ENCODE measurements around the gene RAD9B. TPM values are rescaled to one million over a fixed set of nuclear protein-coding genes. Genes with fewer than 3 reads are reported as not detected.
A peak's percentile ranks its signal among the peaks of the same experiment; 100 is the strongest.

RAD9B gene
- total and polyA plus RNA-seq, 2 of the 13 experiments (the other 11 are each of a cell fraction or from before 2014, with no cell fraction given), result 0.05 to 0.38 TPM

DNA sequence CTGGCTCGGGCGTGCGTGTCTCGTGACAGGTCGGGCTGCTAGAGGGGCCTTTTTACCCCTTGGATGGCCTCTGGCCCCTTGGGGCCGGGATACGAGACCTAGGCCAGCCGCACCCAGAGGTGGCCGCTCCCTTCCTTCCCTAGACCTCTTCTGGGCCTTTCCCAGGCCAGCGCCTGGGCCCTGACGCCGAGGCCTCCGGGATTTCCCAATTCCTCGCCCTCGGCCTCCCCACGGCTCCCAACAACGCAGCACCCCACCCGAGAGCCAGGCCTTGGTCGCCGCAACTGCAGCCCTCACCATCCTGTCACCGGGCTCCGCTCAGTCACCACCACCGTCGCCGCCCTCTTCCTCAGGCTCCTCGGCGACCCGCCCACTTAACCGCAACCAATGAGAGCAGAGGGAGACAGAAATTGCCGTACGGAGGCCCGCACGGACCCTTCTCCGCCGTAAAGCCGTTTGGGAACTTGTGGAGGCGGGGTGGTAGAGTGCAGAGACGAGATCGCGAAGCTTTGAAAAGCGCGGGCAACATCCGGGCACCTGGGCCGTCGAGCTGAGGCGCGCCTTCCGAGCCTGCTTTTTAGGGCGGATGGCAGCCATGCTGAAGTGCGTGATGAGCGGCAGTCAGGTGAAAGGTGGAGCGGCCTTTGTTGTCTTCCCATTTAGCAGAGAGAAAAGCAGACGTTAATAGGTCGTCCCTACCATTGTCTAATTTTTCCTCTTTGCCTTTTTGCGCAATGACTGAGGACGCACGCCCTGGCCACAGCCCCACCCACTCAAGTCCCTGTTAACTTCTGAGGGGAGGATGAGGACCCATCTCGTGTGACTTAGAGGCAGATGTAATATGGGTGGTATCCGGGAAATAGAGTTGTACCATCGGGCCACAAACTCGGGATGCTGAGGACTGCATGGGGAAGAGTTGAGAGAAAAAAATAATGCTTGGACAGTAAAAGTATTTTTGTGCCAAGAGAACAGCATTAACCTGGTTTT lies at the start of gene RAD9B, which contains the start of gene VPS29 (continued):
- TF ChIP-seq, protein P1, sequence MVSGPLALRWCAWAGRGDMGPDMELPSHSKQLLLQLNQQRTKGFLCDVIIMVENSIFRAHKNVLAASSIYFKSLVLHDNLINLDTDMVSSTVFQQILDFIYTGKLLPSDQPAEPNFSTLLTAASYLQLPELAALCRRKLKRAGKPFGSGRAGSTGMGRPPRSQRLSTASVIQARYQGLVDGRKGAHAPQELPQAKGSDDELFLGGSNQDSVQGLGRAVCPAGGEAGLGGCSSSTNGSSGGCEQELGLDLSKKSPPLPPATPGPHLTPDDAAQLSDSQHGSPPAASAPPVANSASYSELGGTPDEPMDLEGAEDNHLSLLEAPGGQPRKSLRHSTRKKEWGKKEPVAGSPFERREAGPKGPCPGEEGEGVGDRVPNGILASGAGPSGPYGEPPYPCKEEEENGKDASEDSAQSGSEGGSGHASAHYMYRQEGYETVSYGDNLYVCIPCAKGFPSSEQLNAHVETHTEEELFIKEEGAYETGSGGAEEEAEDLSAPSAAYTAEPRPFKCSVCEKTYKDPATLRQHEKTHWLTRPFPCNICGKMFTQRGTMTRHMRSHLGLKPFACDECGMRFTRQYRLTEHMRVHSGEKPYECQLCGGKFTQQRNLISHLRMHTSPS (CRISPR knock-in tag; IDR thresholded peaks at IDR 0.05; ENCODE audit: low read depth), result no peak
- TF ChIP-seq ZBTB8A (CRISPR knock-in tag; IDR thresholded peaks at IDR 0.05; ENCODE audit: borderline replicate concordance, low read depth) (peak; percentile 89; the same call in 1 of the 2 replicates), KDM3A (CRISPR knock-in tag; IDR thresholded peaks at IDR 0.05; ENCODE audit: low read depth) (peak; percentile 93; the same call in 1 of the 2 replicates), SCMH1 (CRISPR knock-in tag; IDR thresholded peaks at IDR 0.05; ENCODE audit: borderline replicate concordance) (no peak), SALL2 (CRISPR knock-in tag; IDR thresholded peaks at IDR 0.05) (peak; percentile 77; the same call in 1 of the 2 replicates), ZNF7 (CRISPR knock-in tag; IDR thresholded peaks at IDR 0.05) (no peak), ZFP36L2 (CRISPR knock-in tag; IDR thresholded peaks at IDR 0.05) (no peak), HNF4G (IDR thresholded peaks at IDR 0.05; ENCODE audit: borderline replicate concordance, low read depth, low read length) (peak; percentile 28; the same call in 1 of the 2 replicates), HNF4G (CRISPR knock-in tag; IDR thresholded peaks at IDR 0.05; ENCODE audit: borderline replicate concordance, low read depth) (no peak; the same call in 1 of the 2 replicates), GTF2F1 (IDR thresholded peaks at IDR 0.05; ENCODE audit: low read length) (peak; percentile 50; the same call in 1 of the 2 replicates), ARNT2 (CRISPR knock-in tag; IDR thresholded peaks at IDR 0.05; ENCODE audit: low read depth) (peak; percentile 97)
- TF ChIP-seq, protein P2, sequence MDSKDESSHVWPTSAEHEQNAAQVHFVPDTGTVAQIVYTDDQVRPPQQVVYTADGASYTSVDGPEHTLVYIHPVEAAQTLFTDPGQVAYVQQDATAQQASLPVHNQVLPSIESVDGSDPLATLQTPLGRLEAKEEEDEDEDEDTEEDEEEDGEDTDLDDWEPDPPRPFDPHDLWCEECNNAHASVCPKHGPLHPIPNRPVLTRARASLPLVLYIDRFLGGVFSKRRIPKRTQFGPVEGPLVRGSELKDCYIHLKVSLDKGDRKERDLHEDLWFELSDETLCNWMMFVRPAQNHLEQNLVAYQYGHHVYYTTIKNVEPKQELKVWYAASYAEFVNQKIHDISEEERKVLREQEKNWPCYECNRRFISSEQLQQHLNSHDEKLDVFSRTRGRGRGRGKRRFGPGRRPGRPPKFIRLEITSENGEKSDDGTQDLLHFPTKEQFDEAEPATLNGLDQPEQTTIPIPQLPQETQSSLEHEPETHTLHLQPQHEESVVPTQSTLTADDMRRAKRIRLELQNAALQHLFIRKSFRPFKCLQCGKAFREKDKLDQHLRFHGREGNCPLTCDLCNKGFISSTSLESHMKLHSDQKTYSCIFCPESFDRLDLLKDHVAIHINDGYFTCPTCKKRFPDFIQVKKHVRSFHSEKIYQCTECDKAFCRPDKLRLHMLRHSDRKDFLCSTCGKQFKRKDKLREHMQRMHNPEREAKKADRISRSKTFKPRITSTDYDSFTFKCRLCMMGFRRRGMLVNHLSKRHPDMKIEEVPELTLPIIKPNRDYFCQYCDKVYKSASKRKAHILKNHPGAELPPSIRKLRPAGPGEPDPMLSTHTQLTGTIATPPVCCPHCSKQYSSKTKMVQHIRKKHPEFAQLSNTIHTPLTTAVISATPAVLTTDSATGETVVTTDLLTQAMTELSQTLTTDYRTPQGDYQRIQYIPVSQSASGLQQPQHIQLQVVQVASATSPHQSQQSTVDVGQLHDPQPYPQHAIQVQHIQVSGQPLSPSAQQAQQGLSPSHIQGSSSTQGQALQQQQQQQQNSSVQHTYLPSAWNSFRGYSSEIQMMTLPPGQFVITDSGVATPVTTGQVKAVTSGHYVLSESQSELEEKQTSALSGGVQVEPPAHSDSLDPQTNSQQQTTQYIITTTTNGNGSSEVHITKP (CRISPR knock-in tag; IDR thresholded peaks at IDR 0.05; ENCODE audit: low read depth), result peak; percentile 48; the same call in 1 of the 2 replicates
- TF ChIP-seq, protein P3, sequence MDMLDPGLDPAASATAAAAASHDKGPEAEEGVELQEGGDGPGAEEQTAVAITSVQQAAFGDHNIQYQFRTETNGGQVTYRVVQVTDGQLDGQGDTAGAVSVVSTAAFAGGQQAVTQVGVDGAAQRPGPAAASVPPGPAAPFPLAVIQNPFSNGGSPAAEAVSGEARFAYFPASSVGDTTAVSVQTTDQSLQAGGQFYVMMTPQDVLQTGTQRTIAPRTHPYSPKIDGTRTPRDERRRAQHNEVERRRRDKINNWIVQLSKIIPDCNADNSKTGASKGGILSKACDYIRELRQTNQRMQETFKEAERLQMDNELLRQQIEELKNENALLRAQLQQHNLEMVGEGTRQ (IDR thresholded peaks at IDR 0.05; ENCODE audit: low read depth, low read length), result no peak
- TF ChIP-seq, protein P3 (CRISPR knock-in tag; IDR thresholded peaks at IDR 0.05; ENCODE audit: borderline replicate concordance), result no peak; the same call in 1 of the 2 replicates
- TF ChIP-seq, protein P4, sequence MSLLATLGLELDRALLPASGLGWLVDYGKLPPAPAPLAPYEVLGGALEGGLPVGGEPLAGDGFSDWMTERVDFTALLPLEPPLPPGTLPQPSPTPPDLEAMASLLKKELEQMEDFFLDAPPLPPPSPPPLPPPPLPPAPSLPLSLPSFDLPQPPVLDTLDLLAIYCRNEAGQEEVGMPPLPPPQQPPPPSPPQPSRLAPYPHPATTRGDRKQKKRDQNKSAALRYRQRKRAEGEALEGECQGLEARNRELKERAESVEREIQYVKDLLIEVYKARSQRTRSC (CRISPR knock-in tag; IDR thresholded peaks at IDR 0.05; ENCODE audit: low read depth), result peak; percentile 92; the same call in 1 of the 2 replicates
- TF ChIP-seq, protein P5, sequence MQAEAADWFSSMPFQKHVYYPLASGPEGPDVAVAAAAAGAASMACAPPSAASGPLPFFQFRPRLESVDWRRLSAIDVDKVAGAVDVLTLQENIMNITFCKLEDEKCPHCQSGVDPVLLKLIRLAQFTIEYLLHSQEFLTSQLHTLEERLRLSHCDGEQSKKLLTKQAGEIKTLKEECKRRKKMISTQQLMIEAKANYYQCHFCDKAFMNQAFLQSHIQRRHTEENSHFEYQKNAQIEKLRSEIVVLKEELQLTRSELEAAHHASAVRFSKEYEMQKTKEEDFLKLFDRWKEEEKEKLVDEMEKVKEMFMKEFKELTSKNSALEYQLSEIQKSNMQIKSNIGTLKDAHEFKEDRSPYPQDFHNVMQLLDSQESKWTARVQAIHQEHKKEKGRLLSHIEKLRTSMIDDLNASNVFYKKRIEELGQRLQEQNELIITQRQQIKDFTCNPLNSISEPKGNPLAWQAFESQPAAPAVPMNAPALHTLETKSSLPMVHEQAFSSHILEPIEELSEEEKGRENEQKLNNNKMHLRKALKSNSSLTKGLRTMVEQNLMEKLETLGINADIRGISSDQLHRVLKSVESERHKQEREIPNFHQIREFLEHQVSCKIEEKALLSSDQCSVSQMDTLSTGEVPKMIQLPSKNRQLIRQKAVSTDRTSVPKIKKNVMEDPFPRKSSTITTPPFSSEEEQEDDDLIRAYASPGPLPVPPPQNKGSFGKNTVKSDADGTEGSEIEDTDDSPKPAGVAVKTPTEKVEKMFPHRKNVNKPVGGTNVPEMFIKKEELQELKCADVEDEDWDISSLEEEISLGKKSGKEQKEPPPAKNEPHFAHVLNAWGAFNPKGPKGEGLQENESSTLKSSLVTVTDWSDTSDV (CRISPR knock-in tag; IDR thresholded peaks at IDR 0.05), result peak; percentile 88

All from HepG2 (cell line).